HL-60 (cell line): ENCODE data around the gene CMTM8.

ENCODE experiments used
- CTCF ChIP-seq: IDR thresholded peaks from one replicate; pipeline ENCODE4 v1.5.1; 2011; ENCODE audit warnings: low read length, control low read depth, inconsistent platforms; ENCODE audit not compliant: insufficient read depth
- GABPA ChIP-seq: IDR thresholded peaks from 2 replicates; pipeline ENCODE4 v1.6.1; 2012; ENCODE audit warnings: low read depth
- POLR2AphosphoS5 ChIP-seq: IDR thresholded peaks from 2 replicates; pipeline ENCODE4 v1.6.1; 2012; ENCODE audit warnings: low read depth
- TF ChIP-seq, protein P1 (sequence below): IDR thresholded peaks from 2 replicates; pipeline ENCODE4 v1.6.1; 2012; ENCODE audit warnings: low read depth; ENCODE audit not compliant: insufficient replicate concordance

DNA sequence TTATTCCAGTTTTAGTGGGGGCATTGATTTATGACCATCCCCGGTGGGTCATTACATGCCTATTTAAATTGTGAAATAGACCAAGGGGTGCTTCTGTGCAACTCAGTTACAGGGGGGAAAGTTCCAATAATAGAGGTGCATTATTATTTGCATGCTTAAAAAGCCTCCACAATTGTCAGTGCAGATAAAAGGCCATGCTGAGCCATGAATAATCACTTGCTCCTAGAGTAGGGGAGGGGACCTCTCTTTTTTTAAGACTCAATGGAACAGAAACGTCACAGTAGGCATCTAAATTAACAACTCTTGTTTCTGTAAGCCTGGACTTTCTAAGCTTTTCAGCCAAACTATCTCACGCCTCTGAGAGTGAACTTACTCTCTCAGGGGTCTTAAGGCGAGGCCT, 86.7 kb downstream of the CMTM8 start:
- TF ChIP-seq CTCF (no peak), POLR2AphosphoS5 (no peak), GABPA (no peak)
- TF ChIP-seq, protein P1, sequence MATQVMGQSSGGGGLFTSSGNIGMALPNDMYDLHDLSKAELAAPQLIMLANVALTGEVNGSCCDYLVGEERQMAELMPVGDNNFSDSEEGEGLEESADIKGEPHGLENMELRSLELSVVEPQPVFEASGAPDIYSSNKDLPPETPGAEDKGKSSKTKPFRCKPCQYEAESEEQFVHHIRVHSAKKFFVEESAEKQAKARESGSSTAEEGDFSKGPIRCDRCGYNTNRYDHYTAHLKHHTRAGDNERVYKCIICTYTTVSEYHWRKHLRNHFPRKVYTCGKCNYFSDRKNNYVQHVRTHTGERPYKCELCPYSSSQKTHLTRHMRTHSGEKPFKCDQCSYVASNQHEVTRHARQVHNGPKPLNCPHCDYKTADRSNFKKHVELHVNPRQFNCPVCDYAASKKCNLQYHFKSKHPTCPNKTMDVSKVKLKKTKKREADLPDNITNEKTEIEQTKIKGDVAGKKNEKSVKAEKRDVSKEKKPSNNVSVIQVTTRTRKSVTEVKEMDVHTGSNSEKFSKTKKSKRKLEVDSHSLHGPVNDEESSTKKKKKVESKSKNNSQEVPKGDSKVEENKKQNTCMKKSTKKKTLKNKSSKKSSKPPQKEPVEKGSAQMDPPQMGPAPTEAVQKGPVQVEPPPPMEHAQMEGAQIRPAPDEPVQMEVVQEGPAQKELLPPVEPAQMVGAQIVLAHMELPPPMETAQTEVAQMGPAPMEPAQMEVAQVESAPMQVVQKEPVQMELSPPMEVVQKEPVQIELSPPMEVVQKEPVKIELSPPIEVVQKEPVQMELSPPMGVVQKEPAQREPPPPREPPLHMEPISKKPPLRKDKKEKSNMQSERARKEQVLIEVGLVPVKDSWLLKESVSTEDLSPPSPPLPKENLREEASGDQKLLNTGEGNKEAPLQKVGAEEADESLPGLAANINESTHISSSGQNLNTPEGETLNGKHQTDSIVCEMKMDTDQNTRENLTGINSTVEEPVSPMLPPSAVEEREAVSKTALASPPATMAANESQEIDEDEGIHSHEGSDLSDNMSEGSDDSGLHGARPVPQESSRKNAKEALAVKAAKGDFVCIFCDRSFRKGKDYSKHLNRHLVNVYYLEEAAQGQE: no peak
